ENCODE results near the gene ADAM11. TPM values are rescaled to one million over a fixed set of nuclear protein-coding genes. Genes with fewer than 3 reads are reported as not detected.
A peak's percentile ranks its signal among the peaks of the same experiment; 100 is the strongest.

ADAM11 gene
- total and polyA plus RNA-seq, 2 of the 4 experiments (the other 2 are of a cell fraction) = 0.36 to 0.53 TPM

DNA sequence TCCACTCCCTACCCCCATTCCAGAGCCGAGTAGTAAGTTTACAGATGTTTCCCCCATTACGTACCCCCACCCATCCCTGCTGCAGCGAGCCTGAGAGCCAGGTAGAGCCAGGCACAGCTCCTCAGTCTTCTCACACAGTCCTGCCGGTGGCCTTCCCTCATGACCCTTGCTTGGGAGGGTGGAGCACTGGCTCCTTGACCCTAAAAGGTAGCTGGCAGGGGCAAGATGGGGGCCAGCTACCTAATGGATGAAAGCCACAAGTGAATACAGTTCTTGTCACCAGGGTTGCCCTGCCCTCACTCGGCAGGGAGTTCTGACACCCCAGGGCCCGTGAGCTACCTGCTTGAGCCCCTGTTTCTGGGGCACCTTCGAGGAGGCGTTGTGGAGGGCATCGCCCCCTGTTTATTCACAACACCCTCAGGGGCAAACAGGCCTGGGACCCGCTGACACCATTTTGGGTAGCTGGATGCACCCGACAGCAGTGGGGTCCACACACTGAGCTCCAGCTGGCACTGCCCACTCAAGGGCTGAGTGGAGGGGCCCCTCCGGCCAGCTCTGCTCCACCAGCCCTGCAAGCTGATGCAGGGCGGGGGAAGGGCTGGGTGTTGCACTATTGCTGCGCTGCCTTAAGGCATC is 22.2 kb downstream of the ADAM11 start:
- in situ Hi-C loops (cut with MboI; ENCODE audit: low sequenced_read_pairs) (loop anchor here (5.0 kb wide), 1 partner anchor 81 kb away; no protein-coding TSS in a partner anchor), intact Hi-C loops (cut with micrococcal nuclease) (no loop called here), dilution Hi-C loops (cut with HindIII; ENCODE audit: low sequenced_read_pairs, unreplicated experiment) (no loop called here)
- ChIA-PET CTCF (interaction anchor here (0.6 to 3.2 kb wide), 2 partner anchors 86 to 98 kb away, joined by 4 to 17 read pairs; no protein-coding TSS in a partner anchor), POLR2A (ENCODE audit: unreplicated experiment) (no interaction called here)
- H2AFZ ChIP-seq (replicated peaks; ENCODE audit: low read length, poor library complexity) = peak overlapping the region; percentile 43
- whole genome bisulfite sequencing, 2 experiments (ENCODE audit: extremely low coverage in 2 of 2, insufficient read length in 1 of 2) = 90% methylated on average over 6 of the region's 14 CpGs; no CpG with 5 or more reads in 1 of the 2 experiments
- H2BK15ac ChIP-seq (ENCODE audit: low read depth, low read length) = no peak overlapping the region
- H3K9ac ChIP-seq (ENCODE audit: low read depth, low read length) = no peak overlapping the region
- H3K4me3 ChIP-seq (ENCODE audit: insufficient read depth, low read depth, low read length) = no peak overlapping the region
- ATAC-seq (ENCODE audit: low read depth) (no peak), DNase-seq (no peak)
- H3K9me1 ChIP-seq (ENCODE audit: insufficient read depth, low read length) = no peaks in the 10 kb centered on the region
- no peak overlapping the region for H2BK20ac ChIP-seq (ENCODE audit: low read depth, low read length)
- no peaks in the 10 kb centered on the region for H3K36me3 ChIP-seq (ENCODE audit: control insufficient read depth, insufficient read depth, low read length)
- H2BK120ac ChIP-seq (ENCODE audit: low read depth, low read length) = no peak overlapping the region
- no peaks in the 10 kb centered on the region for H3K79me1 ChIP-seq (ENCODE audit: low read depth in 1 of 2, low read length in 2 of 2)
- H3K18ac ChIP-seq (ENCODE audit: low read depth, low read length) = no peak overlapping the region
- H3K27ac ChIP-seq (ENCODE audit: insufficient read depth, low read length) = no peak overlapping the region
- H2AK9ac ChIP-seq (replicated peaks; ENCODE audit: low read depth, low read length, poor library complexity) = peak overlapping the region; percentile 37
- H2BK5ac ChIP-seq (ENCODE audit: low read depth, low read length, poor library complexity, severe bottlenecking) = no peak overlapping the region
- TF ChIP-seq SMC3 (IDR thresholded peaks at IDR 0.05; ENCODE audit: low read depth, low read length) (no peak), RCOR1 (IDR thresholded peaks at IDR 0.05; ENCODE audit: insufficient replicate concordance, low read length) (no peak), RFX5 (IDR thresholded peaks at IDR 0.05; ENCODE audit: low read depth, low read length) (no peak), RAD21 (IDR thresholded peaks at IDR 0.05; ENCODE audit: low read length) (no peak)
- TF ChIP-seq, protein P1, sequence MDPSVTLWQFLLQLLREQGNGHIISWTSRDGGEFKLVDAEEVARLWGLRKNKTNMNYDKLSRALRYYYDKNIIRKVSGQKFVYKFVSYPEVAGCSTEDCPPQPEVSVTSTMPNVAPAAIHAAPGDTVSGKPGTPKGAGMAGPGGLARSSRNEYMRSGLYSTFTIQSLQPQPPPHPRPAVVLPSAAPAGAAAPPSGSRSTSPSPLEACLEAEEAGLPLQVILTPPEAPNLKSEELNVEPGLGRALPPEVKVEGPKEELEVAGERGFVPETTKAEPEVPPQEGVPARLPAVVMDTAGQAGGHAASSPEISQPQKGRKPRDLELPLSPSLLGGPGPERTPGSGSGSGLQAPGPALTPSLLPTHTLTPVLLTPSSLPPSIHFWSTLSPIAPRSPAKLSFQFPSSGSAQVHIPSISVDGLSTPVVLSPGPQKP (IDR thresholded peaks at IDR 0.05; ENCODE audit: borderline replicate concordance, low read depth, low read length) = no peak
- no peak overlapping the region for H4K5ac ChIP-seq (ENCODE audit: low read depth, low read length)
- H3K14ac ChIP-seq (replicated peaks; ENCODE audit: low read depth, low read length) = no peak overlapping the region; the same call in 1 of the 2 replicates
- BruUV-seq (replicated peaks) = no TSS peak
- H3K4me1 ChIP-seq (ENCODE audit: control insufficient read depth, insufficient read depth, low read length) = peaks cover 3% of the 10 kb centered on the region; the same call in 1 of the 2 replicates
- H4K20me1 ChIP-seq (ENCODE audit: insufficient read depth, low read length) = no peaks in the 10 kb centered on the region
- H2AK5ac ChIP-seq (ENCODE audit: low read depth, low read length) = peak overlapping the region; percentile 43; the same call in 1 of the 2 replicates
- no peak overlapping the region for H4K8ac ChIP-seq (ENCODE audit: low read depth in 2 of 2, low read length in 2 of 2)
- no peak overlapping the region for H3K4ac ChIP-seq (ENCODE audit: low read depth, low read length)
- H3K4me2 ChIP-seq (ENCODE audit: low read depth, low read length) = no peak overlapping the region
- H3K23ac ChIP-seq (ENCODE audit: low read depth, low read length) = no peak overlapping the region
- H3K27me3 ChIP-seq (ENCODE audit: control insufficient read depth, insufficient read depth, low read length) = no peaks in the 10 kb centered on the region; the same call in 1 of the 2 replicates
- H3K56ac ChIP-seq (ENCODE audit: extremely low read depth, insufficient read depth, low read length) = no peak overlapping the region
- no peaks in the 10 kb centered on the region for H3K9me3 ChIP-seq (ENCODE audit: control insufficient read depth, insufficient read depth, low read length)
- no peak overlapping the region for H4K91ac ChIP-seq (ENCODE audit: insufficient read depth, low read depth, low read length)

Measured in IMR-90 (cell line).